ENCODE results near the gene ZHX3.
"Not testable (repeated sequence)": the region's sequence is repeated elsewhere in the genome, so short reads cannot be mapped to it uniquely, and the experiment has no call there.

Gene ZHX3

DNA sequence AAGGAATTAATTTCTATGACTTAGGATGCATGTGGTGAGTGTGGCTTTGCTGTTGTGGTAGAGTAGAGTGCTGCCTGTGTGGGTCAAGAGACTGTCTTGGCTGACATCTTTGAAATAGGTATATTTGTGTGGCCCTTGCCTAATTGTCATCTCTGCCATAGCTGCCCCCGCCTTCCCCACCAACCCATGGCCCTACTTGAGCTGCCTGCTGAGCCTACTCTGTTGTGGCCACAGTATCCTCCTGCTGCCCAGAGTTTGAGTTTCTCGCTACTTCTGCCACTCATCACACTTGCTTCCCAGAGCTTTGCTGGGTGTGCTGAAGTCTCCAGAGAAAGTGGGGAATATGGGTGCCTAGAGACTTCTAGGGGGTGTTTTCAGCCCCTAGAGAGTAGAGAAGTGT is 172.2 kb downstream of the ZHX3 start:
- DNase-seq, result no peak

DNA sequence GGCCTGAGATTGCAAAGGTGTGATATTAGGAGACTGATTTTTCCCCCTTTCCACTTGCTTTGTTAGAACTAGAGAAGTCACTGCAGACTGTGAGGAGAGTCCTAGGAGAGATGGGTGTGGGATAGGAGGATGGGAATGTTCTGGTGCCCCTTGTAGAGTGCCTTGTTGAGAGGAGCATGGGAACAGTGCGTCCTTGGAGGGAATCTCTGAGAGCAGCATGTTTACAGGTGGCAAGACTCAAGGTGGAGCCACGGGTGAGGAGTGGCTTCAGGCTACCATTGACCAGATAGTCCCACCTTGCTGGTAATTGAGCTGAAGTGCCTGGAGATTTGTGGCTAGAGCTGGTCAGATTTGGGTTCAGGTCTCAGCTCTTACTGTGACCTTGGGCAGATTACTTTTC is 174.2 kb downstream of the ZHX3 start:
- no peak for DNase-seq

DNA sequence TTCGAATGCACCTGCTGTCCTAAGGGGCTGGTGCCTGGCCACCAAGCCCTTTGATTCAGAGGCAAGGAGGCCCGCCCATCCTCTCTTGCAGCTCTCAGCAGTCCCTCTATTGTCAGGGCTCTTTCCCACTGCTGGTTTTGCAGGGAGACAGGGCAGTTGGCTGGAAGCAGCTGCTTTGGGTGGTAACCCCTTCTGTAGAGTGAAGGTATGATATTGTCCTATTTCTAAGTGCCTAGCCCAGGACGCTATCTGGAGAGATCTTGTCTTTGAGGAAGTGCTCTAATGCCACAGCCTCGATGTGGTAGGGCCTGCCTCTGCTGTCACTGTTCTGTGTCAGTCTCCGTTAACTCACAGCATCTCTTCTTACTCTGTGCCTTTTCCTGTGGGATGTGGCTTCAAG is 174.6 kb downstream of the ZHX3 start:
- no peak for DNase-seq

DNA sequence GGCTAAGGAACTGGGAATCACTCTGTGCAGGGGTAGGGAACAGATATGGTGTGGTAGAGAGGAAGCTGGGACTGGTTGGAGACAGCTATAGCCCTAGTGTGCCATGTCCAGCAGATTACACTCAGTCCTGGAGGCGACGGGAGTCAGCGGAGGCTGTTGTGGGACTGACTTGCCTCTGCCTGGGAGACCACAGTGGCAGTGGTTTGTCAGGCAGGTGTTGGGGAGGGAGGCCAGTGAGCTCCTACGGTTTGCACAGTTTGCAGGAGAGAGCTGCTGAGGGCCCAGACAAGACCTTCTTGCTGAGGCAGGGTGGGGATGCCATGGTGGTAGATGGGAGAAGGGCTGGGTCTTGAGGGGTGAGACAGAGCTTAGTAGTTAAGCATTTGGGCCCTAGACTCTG is 175.3 kb downstream of the ZHX3 start:
- no peak for DNase-seq

DNA sequence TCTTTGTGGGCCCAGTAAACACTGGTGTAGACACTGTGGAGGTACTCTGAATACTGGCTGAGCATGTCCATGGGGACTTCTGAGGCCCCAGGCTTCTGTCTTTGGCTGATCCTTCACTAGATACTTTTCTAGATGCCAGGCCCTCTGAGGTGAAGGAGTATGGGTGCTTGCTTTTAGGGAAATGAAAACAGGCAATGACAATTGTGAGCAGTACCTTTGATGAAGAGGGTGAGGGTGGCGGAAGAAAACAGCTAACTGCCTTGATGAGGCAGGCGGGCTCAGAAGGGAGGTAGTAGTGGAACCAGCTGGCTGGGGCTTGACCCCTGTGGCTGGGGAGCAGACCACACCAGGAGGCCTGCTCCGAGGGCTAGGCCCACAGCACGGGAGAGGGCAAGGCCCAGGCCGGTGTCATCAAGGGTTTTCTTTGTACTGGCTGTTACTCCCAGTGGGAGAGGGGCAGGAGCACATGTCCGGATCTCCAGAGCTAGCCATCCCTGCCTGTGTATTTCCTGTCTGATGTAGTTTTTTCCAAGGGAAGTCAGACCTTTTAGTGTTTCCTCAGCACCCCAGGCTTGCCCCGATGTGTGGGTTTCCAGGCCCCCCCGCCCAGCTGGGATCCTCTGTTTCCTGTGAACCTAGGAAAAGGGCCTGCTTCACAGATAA is 176.2 kb downstream of the ZHX3 start:
- DNase-seq, result no peak

DNA sequence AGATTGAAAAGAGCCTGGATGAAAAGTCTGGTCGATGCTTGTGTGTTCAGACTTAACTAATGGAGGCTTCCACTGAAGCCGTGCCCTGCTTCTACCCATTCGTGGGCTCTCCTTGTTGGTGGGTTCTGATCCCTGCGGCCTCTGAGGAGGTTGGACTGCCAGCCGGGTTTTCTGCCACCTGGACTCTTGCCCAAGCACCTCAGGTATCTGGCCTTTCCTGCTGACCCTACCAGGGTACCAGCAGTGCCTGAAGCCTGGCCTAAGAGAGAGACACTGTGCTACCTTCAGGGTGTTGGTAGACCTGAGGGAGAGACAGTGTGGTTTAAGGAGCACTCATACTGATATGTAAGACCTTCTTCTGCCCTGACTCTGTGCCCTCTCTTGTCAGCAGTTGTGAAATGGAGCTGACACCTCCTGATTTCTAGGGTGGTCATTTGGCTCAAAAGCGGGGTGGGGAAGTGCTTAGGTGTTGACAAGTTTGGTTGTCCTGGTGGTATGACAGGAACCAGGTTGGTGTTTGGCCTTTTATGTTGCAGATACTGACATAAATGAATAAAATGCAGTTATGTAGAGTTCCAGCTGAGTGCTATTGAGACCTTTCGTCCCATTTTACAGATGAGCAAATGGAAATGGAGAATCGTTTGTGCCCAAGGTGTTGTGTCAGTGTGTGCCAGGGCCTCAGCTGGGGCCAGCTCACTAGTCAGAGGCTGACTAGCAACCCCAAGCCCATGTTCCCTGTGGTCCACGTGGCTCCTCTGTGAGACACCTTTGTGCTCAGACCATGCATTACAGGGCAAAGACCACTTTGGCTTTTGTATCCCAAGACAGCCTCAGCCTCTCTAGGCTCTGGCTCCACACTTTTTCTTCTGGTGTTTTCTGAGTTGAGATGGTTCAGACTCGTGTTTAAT is 177.1 kb downstream of the ZHX3 start:
- DNase-seq, result no peak

DNA sequence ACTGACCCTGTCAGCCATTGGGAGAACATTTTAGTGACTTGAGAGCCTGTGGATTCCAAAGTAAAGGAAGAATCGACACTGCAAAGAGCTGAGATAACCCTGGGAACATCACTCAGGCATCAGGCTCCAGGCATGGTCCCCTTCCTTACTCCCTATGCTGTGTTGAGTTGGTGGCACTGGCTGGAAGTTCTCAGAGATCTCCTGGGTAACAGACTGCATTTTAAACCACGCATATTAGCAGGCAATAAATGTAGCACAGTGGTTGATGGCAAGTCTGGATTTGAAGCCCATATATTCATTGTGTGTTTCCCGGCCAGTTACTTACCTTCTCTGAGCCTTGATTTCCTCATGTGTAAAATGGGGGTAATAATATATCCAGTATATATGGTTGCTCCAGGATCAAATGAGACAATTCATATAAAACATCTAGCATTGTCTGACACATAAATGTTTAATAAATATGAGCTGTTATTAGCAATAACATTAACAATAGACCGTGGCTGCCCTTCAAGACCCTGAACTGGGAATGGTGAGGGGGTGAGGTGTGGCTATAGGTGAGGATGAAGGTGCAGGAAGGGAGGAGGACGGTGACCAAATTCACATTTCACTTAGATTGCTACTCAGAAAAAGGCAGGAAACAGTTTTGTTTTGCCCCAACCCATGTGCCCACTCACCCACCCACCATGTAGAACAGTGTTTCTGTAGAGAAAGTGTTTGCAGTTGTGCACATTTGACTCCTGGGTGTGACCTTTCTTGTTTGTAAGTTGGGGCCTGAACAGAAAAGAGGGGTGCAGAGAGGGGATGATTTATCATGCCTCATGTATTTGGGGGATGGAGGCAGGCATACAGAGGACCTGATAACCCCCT is 178.1 kb downstream of the ZHX3 start:
- no peak for DNase-seq

DNA sequence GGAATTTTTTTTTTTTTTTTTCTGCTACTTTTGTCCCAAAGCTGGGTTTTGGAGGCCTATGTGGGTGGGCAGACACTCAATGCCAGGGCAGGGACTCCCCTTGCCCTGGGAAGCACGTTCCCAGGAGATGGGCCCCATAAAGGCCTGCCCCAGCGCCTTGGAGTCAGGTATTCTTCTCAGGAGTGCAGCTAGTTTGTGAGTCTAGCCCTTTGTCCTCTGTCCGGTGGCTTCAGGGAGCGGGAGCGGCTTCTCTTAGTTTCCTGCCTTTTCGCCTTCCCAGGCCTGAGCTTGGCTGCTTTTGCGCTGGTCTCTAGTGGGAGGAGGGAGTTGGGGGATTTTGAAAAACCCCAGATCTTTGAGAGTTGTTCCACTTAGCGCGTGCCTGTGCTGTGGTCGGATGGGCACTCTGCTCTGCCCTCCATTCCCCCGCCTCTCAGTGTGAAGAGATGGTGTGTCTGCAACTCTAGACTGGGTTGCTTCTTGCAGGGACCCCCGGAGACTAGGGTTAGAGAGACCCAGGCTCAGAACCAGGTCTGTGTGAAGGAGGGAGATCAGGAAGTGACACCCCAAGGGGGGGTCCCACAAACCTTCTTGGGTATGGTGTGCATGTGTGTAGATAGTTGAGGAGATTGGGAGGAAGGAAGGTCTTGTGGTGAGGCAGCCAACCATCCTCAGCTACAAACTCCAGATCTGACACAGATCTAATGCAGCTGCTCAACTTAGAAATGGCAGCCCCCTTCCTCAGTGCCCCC is 178.9 kb downstream of the ZHX3 start:
- no peak for DNase-seq

DNA sequence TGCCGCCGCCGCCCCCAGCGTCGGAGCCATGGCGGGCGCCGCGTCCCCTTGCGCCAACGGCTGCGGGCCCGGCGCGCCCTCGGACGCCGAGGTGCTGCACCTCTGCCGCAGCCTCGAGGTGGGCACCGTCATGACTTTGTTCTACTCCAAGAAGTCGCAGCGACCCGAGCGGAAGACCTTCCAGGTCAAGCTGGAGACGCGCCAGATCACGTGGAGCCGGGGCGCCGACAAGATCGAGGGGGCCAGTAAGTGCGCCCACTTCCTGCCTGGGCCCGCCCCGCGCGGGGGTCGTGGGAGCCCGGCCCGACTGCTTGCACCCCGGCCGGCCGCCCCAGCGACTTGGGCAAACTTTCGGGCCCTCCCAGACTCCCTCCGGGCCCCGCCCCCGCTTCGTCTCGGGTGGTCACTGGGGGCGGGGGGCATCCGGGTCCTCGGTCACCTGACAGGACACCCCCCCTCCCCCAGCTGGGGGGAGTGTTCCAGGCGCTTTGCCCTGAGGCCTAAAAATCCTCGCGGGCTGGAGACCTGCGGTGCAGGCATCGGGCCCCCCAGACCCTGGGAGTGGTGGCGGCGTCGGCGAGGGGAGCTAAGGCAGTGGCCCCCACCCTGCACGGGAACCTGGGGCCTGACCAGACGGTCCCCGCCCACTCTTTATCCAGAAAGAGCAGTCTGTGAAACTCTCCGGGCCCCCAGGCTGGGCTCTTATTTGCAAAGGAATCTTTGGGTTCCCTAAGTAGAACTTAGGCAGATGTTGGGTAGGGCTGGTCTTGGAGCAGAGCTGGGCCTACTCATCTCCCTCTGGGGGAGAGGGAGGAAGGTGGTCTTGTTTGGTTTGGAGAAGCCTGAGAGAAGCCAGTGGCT is 179.7 kb downstream of the ZHX3 start:
- DNase-seq, result peak; percentile 37

DNA sequence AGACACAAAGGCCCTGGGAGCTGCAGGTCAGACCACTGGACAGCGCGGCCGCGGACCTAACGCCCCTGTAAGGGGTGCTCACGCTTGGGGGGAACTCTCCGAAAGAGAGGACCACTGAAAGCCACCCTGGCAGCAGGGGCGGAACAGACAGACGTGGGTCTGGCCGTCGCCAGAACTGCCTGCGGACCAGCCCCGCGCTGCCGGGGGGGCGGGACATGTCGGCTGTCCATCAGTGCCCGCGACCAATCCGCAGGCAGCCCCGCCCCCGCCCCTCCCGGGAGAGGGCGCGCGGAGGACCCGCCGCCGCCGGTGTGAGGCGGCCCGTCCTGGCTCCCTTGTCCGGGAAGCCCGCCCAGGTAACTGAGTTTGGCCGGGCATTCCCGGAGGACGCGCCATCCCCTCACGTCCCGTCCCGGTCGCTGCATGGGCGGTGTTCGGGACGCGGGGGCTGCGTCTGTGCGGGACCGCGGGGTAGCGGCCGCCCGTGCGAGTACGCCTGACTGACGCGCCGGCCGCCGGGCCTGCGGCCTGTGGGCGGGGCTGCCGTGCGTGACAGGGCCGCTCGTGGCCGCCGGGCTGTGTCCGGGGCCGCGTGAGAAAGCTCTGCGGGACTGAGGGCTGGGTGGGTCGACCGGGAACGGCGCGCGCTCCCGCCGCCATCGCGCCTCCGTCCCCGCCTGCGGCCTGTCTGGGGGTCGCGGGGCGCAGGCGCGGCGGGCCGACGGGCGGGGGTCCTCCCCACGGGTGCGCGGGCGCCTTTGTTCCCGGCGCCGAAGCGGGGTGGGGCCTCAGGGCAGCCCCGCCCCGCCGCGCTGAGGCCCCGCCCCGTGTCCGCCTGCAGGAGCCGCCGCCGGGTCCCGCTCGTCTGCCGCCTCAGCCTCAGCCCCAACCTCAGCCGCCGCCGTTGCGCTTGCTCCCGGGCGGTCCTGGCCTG is 180.6 kb downstream of the ZHX3 start, which contains the start of gene PLCG1:
Gene PLCG1 (plus strand): TSS at position 864 of the 934 bp plus-strand sequence. CDS start 99 bp downstream, outside the sequence.
- DNase-seq, result peak; percentile 80

DNA sequence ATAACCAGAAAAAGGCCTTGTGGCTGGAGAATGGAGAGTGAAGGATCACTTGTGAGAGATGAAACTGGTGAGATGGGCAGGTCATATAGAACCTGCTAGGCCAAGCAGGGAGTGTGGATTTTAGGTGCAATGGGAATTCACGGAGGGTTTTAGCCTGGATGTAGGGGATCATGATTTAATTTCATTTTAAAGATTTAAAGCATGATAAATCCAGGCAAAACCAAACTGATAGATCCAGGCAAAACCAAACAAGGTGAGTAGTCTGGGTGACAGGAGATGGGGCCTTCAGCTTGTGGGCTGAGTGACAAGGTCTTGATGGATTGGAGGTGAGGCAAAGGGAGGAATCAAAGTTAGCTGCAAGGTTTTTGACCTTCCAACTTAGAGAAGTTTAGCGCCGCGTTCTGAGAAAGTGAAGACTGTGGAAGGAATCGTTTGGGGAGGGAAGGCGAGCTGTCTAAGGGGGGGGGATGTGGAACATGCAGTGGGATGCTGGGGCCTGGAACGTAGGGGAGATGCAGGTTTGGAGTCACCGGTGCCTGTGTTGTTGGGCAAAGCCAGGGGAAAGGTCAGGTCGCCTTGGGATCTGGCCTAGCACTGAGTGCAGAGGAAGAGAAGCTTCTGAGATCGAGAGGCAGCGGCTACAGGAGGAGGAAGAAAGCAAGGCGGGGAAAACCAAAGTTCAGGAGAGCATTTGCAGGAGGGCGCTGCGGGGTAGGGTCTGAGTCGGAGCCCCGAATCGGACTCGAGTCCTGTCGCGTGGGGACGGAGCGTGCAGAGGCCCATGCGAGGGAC is 181.4 kb downstream of the ZHX3 start:
- no peak for DNase-seq

DNA sequence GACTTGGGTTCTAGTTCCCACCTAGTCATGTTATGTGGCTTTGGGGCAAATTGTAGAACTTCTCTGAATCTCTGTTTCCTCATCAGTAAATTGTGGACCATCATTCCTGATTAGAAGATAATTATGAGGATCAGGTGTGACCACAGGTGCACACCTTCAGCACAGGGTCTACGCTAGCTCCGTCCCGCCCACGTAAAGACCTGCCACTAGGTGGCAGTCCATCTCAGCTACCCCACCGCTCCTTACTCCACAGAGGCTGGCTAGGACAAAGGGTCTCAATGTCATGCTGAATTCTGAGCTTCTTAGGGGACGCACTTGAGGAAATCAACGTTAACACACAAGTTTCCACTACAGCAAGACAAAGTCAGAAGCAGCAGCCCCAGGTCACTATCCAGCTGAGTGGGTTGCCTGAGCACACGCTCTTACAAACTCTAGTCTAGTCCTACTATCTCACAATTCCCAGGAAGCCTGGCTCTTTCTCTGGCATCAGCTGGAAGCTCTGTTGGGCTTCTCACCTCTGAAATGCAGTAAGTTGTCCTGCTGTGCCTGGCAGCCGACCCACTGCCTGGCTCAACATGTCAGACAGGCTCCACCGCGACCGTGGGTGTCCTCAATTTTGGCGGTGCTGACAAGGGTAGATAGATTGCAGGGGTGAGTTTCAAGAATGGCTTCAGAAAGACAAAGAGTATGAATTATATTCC is 182.2 kb downstream of the ZHX3 start:
- DNase-seq, result peak; percentile 45

DNA sequence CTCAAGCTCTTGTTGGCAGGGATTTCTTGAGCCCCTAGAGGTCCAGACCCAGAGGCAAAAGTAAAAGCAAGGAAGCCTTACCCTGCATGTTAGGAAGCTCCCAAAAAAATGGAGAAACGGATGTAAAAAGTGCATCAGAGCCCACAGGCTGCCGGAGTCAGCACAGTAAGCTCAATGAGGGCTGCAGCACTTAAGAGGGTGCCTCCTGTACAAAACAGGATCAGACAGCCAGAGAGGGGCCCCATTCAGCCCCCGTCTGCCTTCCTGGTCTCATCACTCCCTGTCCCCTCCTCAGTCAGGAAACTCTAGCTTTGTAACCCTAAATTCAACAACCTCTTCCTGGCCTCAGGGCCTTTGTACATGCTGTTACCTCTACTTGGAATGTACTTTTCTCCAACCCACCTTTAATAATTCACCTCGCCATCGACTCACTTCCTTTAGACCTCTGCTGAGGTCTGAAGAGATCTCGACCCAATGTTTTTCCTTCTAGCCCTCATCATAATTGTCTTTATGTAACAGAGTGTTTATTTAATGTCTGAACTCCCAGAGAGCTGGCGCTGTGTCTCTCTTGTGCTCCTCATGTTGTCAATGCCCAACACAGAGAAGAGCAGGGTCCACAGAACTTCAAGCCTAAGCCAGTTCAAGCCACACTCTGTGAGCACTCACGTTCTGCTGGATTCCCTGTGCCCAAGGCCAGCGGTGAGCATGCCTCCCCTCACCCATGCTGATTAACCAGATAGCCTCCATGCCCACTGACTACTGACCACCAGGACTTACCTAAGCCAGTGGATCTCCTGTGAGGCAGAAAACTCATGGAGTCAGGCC is 183.0 kb downstream of the ZHX3 start:
- DNase-seq, result no peak

DNA sequence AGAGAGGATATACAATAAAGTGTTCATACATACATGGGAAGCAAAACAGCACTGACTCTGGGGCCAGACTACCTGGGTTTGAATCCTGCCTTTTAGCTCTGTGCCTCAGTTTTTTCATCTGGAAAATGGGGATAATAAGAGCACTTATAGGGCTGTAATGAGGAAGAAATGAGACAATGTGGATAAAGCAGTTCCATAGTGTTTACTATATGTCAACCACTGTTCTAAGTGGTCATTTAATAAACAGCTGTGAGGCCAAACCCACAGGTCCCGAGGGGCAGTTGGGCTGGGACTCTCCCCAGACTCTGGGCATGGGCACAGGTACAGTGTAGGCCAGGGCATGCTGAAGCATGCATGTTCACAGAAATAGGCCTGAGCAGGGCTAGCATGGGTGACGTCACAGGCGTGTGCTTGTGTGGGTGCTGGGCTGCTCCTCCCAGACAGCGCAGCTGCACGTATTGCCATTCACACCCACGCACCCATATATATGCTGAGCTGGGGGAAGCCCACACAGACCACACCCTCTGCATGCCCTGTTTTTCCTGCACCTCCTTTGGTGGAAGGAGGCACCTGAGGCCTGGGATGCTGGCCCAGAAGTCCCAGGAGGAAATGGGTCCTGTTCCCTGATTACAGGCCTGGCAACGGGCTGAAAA is 183.7 kb downstream of the ZHX3 start:
- DNase-seq, result no peak

DNA sequence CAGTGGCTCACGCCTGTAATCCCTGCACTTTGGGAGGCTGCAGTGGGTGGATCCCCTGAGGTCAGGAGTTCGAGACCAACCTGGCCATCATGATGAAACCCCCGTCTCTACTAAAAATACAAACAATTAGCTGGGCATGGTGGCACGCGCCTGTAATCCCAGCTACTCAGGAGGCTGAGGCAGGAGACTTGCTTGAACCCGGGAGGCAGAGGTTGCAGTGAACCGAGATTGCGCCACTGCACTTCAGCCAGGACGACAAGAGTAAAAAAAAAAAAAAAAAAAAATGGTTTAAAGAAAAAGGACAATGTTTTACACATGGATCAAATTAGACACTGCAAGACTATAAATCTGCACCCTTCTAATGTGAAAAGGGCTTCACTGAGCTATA is 185.1 kb downstream of the ZHX3 start:
- not testable (repeated sequence) for DNase-seq

DNA sequence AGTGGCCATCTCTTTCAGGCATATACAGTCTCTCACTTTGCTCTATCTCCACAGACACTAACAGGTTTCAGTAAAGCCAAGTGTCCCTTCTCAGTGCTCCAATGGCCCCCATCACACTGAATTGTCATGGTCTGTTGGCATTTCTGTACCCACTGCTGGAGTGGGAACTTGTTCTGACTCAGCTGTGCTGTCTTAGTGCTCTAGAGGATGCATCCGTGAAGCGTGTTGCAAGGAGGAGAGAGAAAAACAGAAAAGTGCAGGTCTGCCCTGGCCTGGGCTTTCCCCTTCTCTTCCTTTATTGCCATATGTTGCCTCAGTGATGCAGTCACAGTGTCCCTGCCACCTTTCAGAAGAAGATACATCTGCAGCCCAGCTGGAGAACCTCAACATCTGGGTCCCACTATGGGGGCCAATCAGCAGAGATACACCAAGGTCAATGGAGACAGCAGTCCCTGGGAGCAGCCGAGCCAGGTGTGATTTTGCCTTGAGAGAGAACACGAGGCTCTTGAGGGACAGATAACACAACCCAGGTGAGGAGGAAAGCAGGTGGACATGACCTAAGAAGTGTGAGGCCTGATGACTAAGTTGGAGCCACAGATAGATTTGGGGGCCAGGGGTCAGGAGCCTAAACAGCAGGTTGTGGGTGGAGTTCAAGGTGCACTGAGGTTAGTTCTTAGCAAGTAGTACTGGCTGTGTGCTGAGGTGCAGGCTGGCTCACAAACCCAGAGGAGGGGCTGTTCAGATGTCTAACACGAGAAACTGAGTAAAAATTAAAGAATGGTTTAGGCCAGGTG is 185.7 kb downstream of the ZHX3 start:
- no peak for DNase-seq
